NCI-H1694 (cell line): ENCODE data around the gene NEK6.

Experiments used
- DNase-seq: peaks from one replicate; lab custom pipeline; 2025; lab: John Stamatoyannopoulos, UW

NEK6 gene

GRCh38 chr9:124321416-124321815, 63.7 kb downstream of the NEK6 start:
- no peak for DNase-seq

GRCh38 chr9:124321935-124322334, 64.2 kb downstream of the NEK6 start:
- no peak for DNase-seq

GRCh38 chr9:124322618-124323432, 65.1 kb downstream of the NEK6 start:
- DNase-seq: no peak

GRCh38 chr9:124323904-124324303, 66.2 kb downstream of the NEK6 start:
- DNase-seq: no peak

GRCh38 chr9:124325816-124326215, 68.1 kb downstream of the NEK6 start:
- DNase-seq: no peak

GRCh38 chr9:124326378-124326777, 68.6 kb downstream of the NEK6 start:
- DNase-seq: no peak

- no peak for DNase-seq
Observed at GRCh38 chr9:124327491-124327890, 69.7 kb downstream of the NEK6 start.

GRCh38 chr9:124328285-124328684, 70.5 kb downstream of the NEK6 start:
- no peak for DNase-seq

- no peak for DNase-seq
Observed at GRCh38 chr9:124329206-124329792, 71.5 kb downstream of the NEK6 start.

- no peak for DNase-seq
Observed at GRCh38 chr9:124330011-124330697, 72.4 kb downstream of the NEK6 start.

- DNase-seq: no peak
Observed at GRCh38 chr9:124331580-124331979, 73.8 kb downstream of the NEK6 start.

GRCh38 chr9:124332361-124333202, 74.8 kb downstream of the NEK6 start:
- no peak for DNase-seq

- no peak for DNase-seq
Observed at GRCh38 chr9:124333203-124333579, 75.4 kb downstream of the NEK6 start.

- no peak for DNase-seq
Observed at GRCh38 chr9:124334568-124335319, 77.0 kb downstream of the NEK6 start.

GRCh38 chr9:124335320-124335707, 77.6 kb downstream of the NEK6 start:
- no peak for DNase-seq

- DNase-seq: no peak
Observed at GRCh38 chr9:124337562-124337961, 79.8 kb downstream of the NEK6 start.

- DNase-seq: no peak
Observed at GRCh38 chr9:124339603-124340146, 81.9 kb downstream of the NEK6 start.

GRCh38 chr9:124340219-124341069, 82.7 kb downstream of the NEK6 start:
- no peak for DNase-seq

- DNase-seq: no peak
Observed at GRCh38 chr9:124341455-124342170, 83.9 kb downstream of the NEK6 start.

GRCh38 chr9:124342402-124342775, 84.6 kb downstream of the NEK6 start:
- no peak for DNase-seq
